ENCODE data around the gene PANX1. TPM values are rescaled to one million over a fixed set of nuclear protein-coding genes. Genes with fewer than 3 reads are reported as not detected.
A peak's percentile ranks its signal among the peaks of the same experiment; 100 is the strongest.

PANX1 gene
- total and polyA plus RNA-seq, 10 of the 15 experiments (the other 5 are each of a cell fraction or from before 2014, with no cell fraction given): 3.3 to 18.7 (median 14.4) TPM

GRCh38 chr11:94128746-94129511 lies at the start of gene PANX1 (continued):
- TF ChIP-seq NFXL1 (IDR thresholded peaks at IDR 0.05; ENCODE audit: borderline replicate concordance) (no peak), TCF3 (IDR thresholded peaks at IDR 0.05; ENCODE audit: borderline replicate concordance, insufficient read depth, low read depth, low read length) (0 out of 2 replicates have a peak, but pooled peaks have one; percentile 71), RB1 (IDR thresholded peaks at IDR 0.05; ENCODE audit: borderline replicate concordance) (peak; percentile 42; the same call in 1 of the 2 replicates), CREB1 (IDR thresholded peaks at IDR 0.05; ENCODE audit: low read depth) (peak; percentile 78)

DNA sequence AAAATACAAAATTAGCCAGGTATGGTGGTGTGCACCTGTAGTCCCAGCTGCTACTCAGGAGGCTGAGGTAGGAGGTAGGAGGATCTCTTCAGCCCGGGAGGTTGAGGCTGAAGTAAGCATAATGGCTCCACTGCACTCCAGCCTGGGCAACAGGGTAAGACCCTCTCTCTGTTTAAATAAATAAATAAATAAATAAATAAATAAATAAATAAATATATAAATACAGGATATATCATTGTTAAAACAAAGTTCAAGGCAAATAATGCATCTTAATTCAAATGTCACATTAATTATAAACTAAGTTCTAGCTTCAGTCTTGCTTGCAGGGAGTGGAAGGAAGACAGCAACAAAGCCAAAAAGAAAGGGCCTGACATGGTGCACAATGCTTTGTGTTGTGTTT lies 44.5 kb upstream of the PANX1 start:
- Histone ChIP-seq H3K9ac (ENCODE audit: control insufficient read depth, insufficient read depth, low read length) (no peak overlapping the region), H3K36me3 (ENCODE audit: control insufficient read depth in 2 of 2, insufficient read depth in 2 of 2, low read length in 1 of 2) (no peaks in the 10 kb centered on the region), H4K20me1 (ENCODE audit: control insufficient read depth, insufficient read depth) (no peaks in the 10 kb centered on the region), H3K4me2 (ENCODE audit: control insufficient read depth, insufficient read depth) (no peak overlapping the region), H2AFZ (ENCODE audit: control insufficient read depth, low read depth, low read length) (no peak overlapping the region), H3K9me3 (replicated peaks; ENCODE audit: control insufficient read depth, insufficient read depth, low read length) (no peaks in the 10 kb centered on the region), H3K79me2 (ENCODE audit: control insufficient read depth, insufficient read depth, low read length) (no peaks in the 10 kb centered on the region), H3K4me3 (no peak overlapping the region), H3K4me1 (ENCODE audit: control insufficient read depth, insufficient read depth, low read length) (no peaks in the 10 kb centered on the region), H3K27me3 (replicated peaks in 1 of 2; ENCODE audit: control insufficient read depth in 2 of 2, insufficient read depth in 2 of 2, low read length in 1 of 2) (no peaks in the 10 kb centered on the region; a peak in 1 of 4 replicates), H3K27ac (ENCODE audit: control insufficient read depth, insufficient read depth) (no peak overlapping the region)
- ChIA-PET RAD21 (ENCODE audit: unreplicated experiment) (no interaction called here), SMC1A (ENCODE audit: uncharacterized antibody, unreplicated experiment) (no interaction called here), POLR2A (no interaction called here), CTCF (no interaction called here)
- BruUV-seq (replicated peaks): no TSS peak
- intact Hi-C loops (cut with micrococcal nuclease; ENCODE audit: unreplicated experiment): no loop called here
- WGBS (ENCODE audit: insufficient coverage, insufficient replicate concordance, low lambda C conversion rate, missing lambda C conversion rate): 0% methylated on average over 1 of the region's 1 CpG
- no peak for TF ChIP-seq MEF2A (IDR thresholded peaks at IDR 0.05; ENCODE audit: insufficient read depth, low read depth, low read length)
- TF ChIP-seq, protein P1, sequence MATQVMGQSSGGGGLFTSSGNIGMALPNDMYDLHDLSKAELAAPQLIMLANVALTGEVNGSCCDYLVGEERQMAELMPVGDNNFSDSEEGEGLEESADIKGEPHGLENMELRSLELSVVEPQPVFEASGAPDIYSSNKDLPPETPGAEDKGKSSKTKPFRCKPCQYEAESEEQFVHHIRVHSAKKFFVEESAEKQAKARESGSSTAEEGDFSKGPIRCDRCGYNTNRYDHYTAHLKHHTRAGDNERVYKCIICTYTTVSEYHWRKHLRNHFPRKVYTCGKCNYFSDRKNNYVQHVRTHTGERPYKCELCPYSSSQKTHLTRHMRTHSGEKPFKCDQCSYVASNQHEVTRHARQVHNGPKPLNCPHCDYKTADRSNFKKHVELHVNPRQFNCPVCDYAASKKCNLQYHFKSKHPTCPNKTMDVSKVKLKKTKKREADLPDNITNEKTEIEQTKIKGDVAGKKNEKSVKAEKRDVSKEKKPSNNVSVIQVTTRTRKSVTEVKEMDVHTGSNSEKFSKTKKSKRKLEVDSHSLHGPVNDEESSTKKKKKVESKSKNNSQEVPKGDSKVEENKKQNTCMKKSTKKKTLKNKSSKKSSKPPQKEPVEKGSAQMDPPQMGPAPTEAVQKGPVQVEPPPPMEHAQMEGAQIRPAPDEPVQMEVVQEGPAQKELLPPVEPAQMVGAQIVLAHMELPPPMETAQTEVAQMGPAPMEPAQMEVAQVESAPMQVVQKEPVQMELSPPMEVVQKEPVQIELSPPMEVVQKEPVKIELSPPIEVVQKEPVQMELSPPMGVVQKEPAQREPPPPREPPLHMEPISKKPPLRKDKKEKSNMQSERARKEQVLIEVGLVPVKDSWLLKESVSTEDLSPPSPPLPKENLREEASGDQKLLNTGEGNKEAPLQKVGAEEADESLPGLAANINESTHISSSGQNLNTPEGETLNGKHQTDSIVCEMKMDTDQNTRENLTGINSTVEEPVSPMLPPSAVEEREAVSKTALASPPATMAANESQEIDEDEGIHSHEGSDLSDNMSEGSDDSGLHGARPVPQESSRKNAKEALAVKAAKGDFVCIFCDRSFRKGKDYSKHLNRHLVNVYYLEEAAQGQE (IDR thresholded peaks at IDR 0.05; ENCODE audit: low read depth, low read length): no peak
- TF ChIP-seq CEBPZ (IDR thresholded peaks at IDR 0.05; ENCODE audit: low read depth, low read length): no peak
- no peak for TF ChIP-seq NR2F1 (conservative IDR thresholded peaks at IDR 0.05)
- no peak for TF ChIP-seq ESRRA (IDR thresholded peaks at IDR 0.05; ENCODE audit: low read length)
- TF ChIP-seq, protein P2, sequence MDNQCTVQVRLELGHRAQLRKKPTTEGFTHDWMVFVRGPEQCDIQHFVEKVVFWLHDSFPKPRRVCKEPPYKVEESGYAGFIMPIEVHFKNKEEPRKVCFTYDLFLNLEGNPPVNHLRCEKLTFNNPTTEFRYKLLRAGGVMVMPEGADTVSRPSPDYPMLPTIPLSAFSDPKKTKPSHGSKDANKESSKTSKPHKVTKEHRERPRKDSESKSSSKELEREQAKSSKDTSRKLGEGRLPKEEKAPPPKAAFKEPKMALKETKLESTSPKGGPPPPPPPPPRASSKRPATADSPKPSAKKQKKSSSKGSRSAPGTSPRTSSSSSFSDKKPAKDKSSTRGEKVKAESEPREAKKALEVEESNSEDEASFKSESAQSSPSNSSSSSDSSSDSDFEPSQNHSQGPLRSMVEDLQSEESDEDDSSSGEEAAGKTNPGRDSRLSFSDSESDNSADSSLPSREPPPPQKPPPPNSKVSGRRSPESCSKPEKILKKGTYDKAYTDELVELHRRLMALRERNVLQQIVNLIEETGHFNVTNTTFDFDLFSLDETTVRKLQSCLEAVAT (IDR thresholded peaks at IDR 0.05): no peak
- TF ChIP-seq RBBP5 (conservative IDR thresholded peaks at IDR 0.05): no peak
- TF ChIP-seq ZNF274 (IDR thresholded peaks at IDR 0.05; ENCODE audit: insufficient read depth, insufficient read length): no peak
- no peak for TF ChIP-seq IKZF1 (conservative IDR thresholded peaks at IDR 0.05)
- TF ChIP-seq SREBF2 (IDR thresholded peaks at IDR 0.05; ENCODE audit: low read length): no peak
- TF ChIP-seq HDGF (IDR thresholded peaks at IDR 0.05): no peak
- TF ChIP-seq RAD21 (IDR thresholded peaks at IDR 0.05; ENCODE audit: insufficient read depth, low read depth, low read length): no peak
- in situ Hi-C loops (cut with MboI): no loop called here
- DNase-seq (ENCODE audit: low read depth, low spot score) (no peak), FAIRE-seq (no peak), ATAC-seq (no peak)
